GM12892 (cell line): ENCODE measurements around the gene NBPF1.
"Not testable (repeated sequence)": the region's sequence is repeated elsewhere in the genome, so short reads cannot be mapped to it uniquely, and the experiment has no call there.

Source experiments
- POLR2A ChIP-seq: IDR thresholded peaks from 2 replicates; pipeline ENCODE4 v1.6.1; 2011; ENCODE audit warnings: low read depth, low read length, control low read depth
- POLR2AphosphoS5 ChIP-seq: IDR thresholded peaks from 2 replicates; pipeline ENCODE4 v1.6.1; 2011; ENCODE audit warnings: low read depth, low read length, control low read depth
- TAF1 ChIP-seq: IDR thresholded peaks from 2 replicates; pipeline ENCODE4 v1.6.1; 2011; ENCODE audit warnings: low read depth, mild to moderate bottlenecking, control low read depth, low read length, borderline replicate concordance

GRCh38 chr1:16607853-16608815, 5.2 kb downstream of the NBPF1 start:
- TF ChIP-seq TAF1, POLR2AphosphoS5, POLR2A: not testable (repeated sequence)
